GM23338 (cell line): ENCODE measurements around the gene AHR. TPM values are rescaled to one million over a fixed set of nuclear protein-coding genes. Genes with fewer than 3 reads are reported as not detected.

Source experiments
- ATAC-seq: fragments of 200-7000 bp; cut with Tn5 transposase; 3 replicates; pipeline ENCODE4 v1.9.1; 2020
- DNase-seq: peaks from one replicate; pipeline ENCODE4 v3.0.0-alpha.2; 2015; ENCODE audit warnings: low spot score
- H2AFZ ChIP-seq: fragments of 200-600 bp; sonication (generic); 2 replicates; pipeline ENCODE4 v1.8.0; 2016; ENCODE audit warnings: antibody characterized with exemption, mild to moderate bottlenecking, moderate library complexity
- H3F3A ChIP-seq: fragments of 200-600 bp; sonication (generic); replicated peaks from 2 replicates; pipeline ENCODE4 v1.8.0; 2017; ENCODE audit warnings: antibody characterized with exemption, mixed run types, low read depth
- H3K27ac ChIP-seq: fragments of 200-600 bp; sonication (generic); 2 replicates; pipeline ENCODE4 v1.6.1; 2016; ENCODE audit warnings: low read depth
- H3K27me3 ChIP-seq: fragments of 200-600 bp; sonication (generic); 2 replicates; pipeline ENCODE4 v1.8.0; 2016; ENCODE audit warnings: mild to moderate bottlenecking, mixed run types, moderate library complexity; ENCODE audit not compliant: insufficient read depth
- H3K36me3 ChIP-seq: fragments of 200-600 bp; sonication (generic); 2 replicates; pipeline ENCODE4 v1.8.0; 2016; ENCODE audit warnings: mild to moderate bottlenecking; ENCODE audit not compliant: insufficient read depth
- H3K4me1 ChIP-seq: fragments of 200-600 bp; sonication (generic); 2 replicates; pipeline ENCODE4 v1.8.0; 2016; ENCODE audit warnings: mild to moderate bottlenecking, moderate library complexity; ENCODE audit not compliant: insufficient read depth
- H3K4me2 ChIP-seq: fragments of 200-600 bp; sonication (generic); 2 replicates; pipeline ENCODE4 v1.7.1; 2017; ENCODE audit warnings: mixed run types
- H3K4me3 ChIP-seq: fragments of 200-600 bp; sonication (generic); 2 replicates; pipeline ENCODE4 v1.6.1; 2016; ENCODE audit warnings: mixed run types
- H3K79me2 ChIP-seq: fragments of 200-600 bp; sonication (generic); replicated peaks from 2 replicates; pipeline ENCODE4 v1.8.0; 2017; ENCODE audit warnings: mild to moderate bottlenecking; ENCODE audit not compliant: insufficient read depth
- H3K9me2 ChIP-seq: fragments of 200-600 bp; sonication (generic); 2 replicates; pipeline ENCODE4 v1.8.0; 2017; ENCODE audit not compliant: insufficient read depth
- H4K20me1 ChIP-seq: fragments of 200-600 bp; sonication (generic); replicated peaks from 2 replicates; pipeline ENCODE4 v1.8.0; 2017; ENCODE audit warnings: mild to moderate bottlenecking; ENCODE audit not compliant: insufficient read depth
- H3K27ac Mint-ChIP-seq: 2 replicates; pipeline ENCODE4 v1.8.0; 2020; ENCODE audit warnings: inconsistent platforms, mild to moderate bottlenecking, moderate library complexity, mixed read lengths
- H3K27me3 Mint-ChIP-seq: 3 replicates; pipeline ENCODE4 v1.8.0; 2022; ENCODE audit warnings: low read depth, mild to moderate bottlenecking, moderate library complexity, mixed read lengths, inconsistent platforms; ENCODE audit not compliant: insufficient read depth, poor library complexity
- H3K36me3 Mint-ChIP-seq: 3 replicates; pipeline ENCODE4 v1.8.0; 2021; ENCODE audit warnings: low read depth, mild to moderate bottlenecking, inconsistent platforms, moderate library complexity, mixed read lengths
- H3K4me1 Mint-ChIP-seq: 3 replicates; pipeline ENCODE4 v1.8.0; 2020; ENCODE audit warnings: mild to moderate bottlenecking, inconsistent platforms, mixed read lengths
- H3K4me3 Mint-ChIP-seq: 3 replicates; pipeline ENCODE4 v1.8.0; 2021; ENCODE audit warnings: moderate library complexity, mild to moderate bottlenecking, inconsistent platforms, mixed read lengths
- H3K9me3 Mint-ChIP-seq: 3 replicates; pipeline ENCODE4 v1.8.0; 2020; ENCODE audit warnings: moderate library complexity, mild to moderate bottlenecking, inconsistent platforms, mixed read lengths
- CREB1 ChIP-seq: fragments of 250-450 bp; sonication (Bioruptor Pico); IDR thresholded peaks from 2 replicates; pipeline ENCODE4 v1.5.0; 2020; ENCODE audit warnings: low read depth, mild to moderate bottlenecking, moderate library complexity
- CTCF ChIP-seq, 2 experiments: fragments of 200-600 bp in 1 of 2; sonication (generic) in 1 of 2; conservative IDR thresholded peaks; 2 replicates each; pipeline versions ENCODE4 v1.5.1 to v1.6.1; 2016 to 2017; ENCODE audit warnings: antibody characterized with exemption in 2 of 2, low read depth in 2 of 2, mild to moderate bottlenecking in 2 of 2, moderate library complexity in 1 of 2
- ETS1 ChIP-seq: IDR thresholded peaks from 2 replicates; pipeline ENCODE4 v1.6.1; 2016; ENCODE audit warnings: antibody characterized with exemption
- EZH2 ChIP-seq: fragments of 200-600 bp; sonication (generic); IDR thresholded peaks from one replicate; pipeline ENCODE4 v1.8.0; 2017; ENCODE audit warnings: antibody characterized with exemption, mild to moderate bottlenecking, low read depth; ENCODE audit not compliant: unreplicated experiment
- EZH2phosphoT487 ChIP-seq: fragments of 200-600 bp; sonication (generic); IDR thresholded peaks from one replicate; pipeline ENCODE4 v1.8.1; 2018; ENCODE audit warnings: antibody characterized with exemption; ENCODE audit not compliant: unreplicated experiment
- JUNB ChIP-seq: IDR thresholded peaks from one replicate; pipeline ENCODE4 v1.6.1; 2016; ENCODE audit warnings: antibody characterized with exemption; ENCODE audit not compliant: unreplicated experiment
- NANOG ChIP-seq: IDR thresholded peaks from 2 replicates; pipeline ENCODE4 v1.6.1; 2016; ENCODE audit warnings: antibody characterized with exemption, borderline replicate concordance
- POLR2AphosphoS5 ChIP-seq: IDR thresholded peaks from 2 replicates; pipeline ENCODE4 v1.6.1; 2016; ENCODE audit warnings: antibody characterized with exemption, low read depth
- REST ChIP-seq: IDR thresholded peaks from one replicate; pipeline ENCODE4 v1.6.1; 2018; ENCODE audit warnings: antibody characterized with exemption; ENCODE audit not compliant: unreplicated experiment
- STAT1 ChIP-seq: IDR thresholded peaks from one replicate; pipeline ENCODE4 v1.6.1; 2016; ENCODE audit warnings: antibody characterized with exemption; ENCODE audit not compliant: unreplicated experiment
- ZNF114 ChIP-seq: fragments of 250-450 bp; sonication (Bioruptor Pico); IDR thresholded peaks from 2 replicates; pipeline ENCODE4 v1.5.0; 2020; ENCODE audit warnings: mild to moderate bottlenecking, moderate library complexity
- ZNF331 ChIP-seq: fragments of 250-450 bp; sonication (Bioruptor Pico); IDR thresholded peaks from 2 replicates; pipeline ENCODE4 v1.5.0; 2020; ENCODE audit warnings: low read depth, mild to moderate bottlenecking, moderate library complexity
- ZNF462 ChIP-seq: fragments of 250-450 bp; sonication (Bioruptor Pico); IDR thresholded peaks from 2 replicates; pipeline ENCODE4 v1.5.0; 2020; ENCODE audit warnings: mild to moderate bottlenecking, moderate library complexity
- polyA plus RNA-seq: library from polyadenylated mRNA; unstranded; fragments of >200 nt; fragmentation: Nextera tagmentation; extraction: Ambion mirVana; gene quantifications from 2 replicates; pipeline ENCODE4 v1.2.1, GENCODE V29; 2016
- total RNA-seq: library from RNA; depleted of rRNA; stranded (reverse); fragments of >200 nt; shearing (Covaris generic); gene quantifications from 2 replicates; pipeline ENCODE4 v1.2.3, GENCODE V29; 2014

The AHR gene
- total and polyA plus RNA-seq, 2 experiments from 2014 or later: 3.4 to 14.9 TPM

- TF ChIP-seq ZNF114 (CRISPR knock-in tag): no peak
- no peak for TF ChIP-seq EZH2phosphoT487
- no peak for TF ChIP-seq ZNF331 (CRISPR knock-in tag)
- TF ChIP-seq NANOG: no peak
- TF ChIP-seq POLR2AphosphoS5: no peak
- no peak for TF ChIP-seq STAT1
- no peak for TF ChIP-seq EZH2
- TF ChIP-seq ETS1: no peak
- TF ChIP-seq ZNF462: no peak
- TF ChIP-seq REST: no peak
- no peak for TF ChIP-seq JUNB
- no peak for TF ChIP-seq CTCF (conservative IDR thresholded peaks at IDR 0.05; ENCODE audit: low read depth in 2 of 2)
- no peak for TF ChIP-seq CREB1 (CRISPR knock-in tag)
- no peak for DNase-seq
Observed at GRCh38 chr7:17289074-17289645, 9.3 kb upstream of the AHR start.

More at GRCh38 chr7:17289074-17289645, 9.3 kb upstream of the AHR start:
- no peaks in the 10 kb centered on the region for H3K27me3 Mint-ChIP-seq
- Histone ChIP-seq H3K9me2 (no peaks in the 10 kb centered on the region), H3K4me3 (no peak overlapping the region), H3K79me2 (no peaks in the 10 kb centered on the region), H3F3A (no peaks in the 10 kb centered on the region), H3K27me3 (no peaks in the 10 kb centered on the region), H3K36me3 (no peaks in the 10 kb centered on the region), H3K4me1 (no peaks in the 10 kb centered on the region), H3K4me2 (no peak overlapping the region), H3K27ac (no peak overlapping the region), H4K20me1 (no peaks in the 10 kb centered on the region), H2AFZ (no peak overlapping the region; the same call in 1 of the 2 replicates)
- no peaks in the 10 kb centered on the region for H3K36me3 Mint-ChIP-seq
- no peaks in the 10 kb centered on the region for H3K4me1 Mint-ChIP-seq
- no peak overlapping the region for H3K27ac Mint-ChIP-seq
- ATAC-seq: no peak
- no peaks in the 10 kb centered on the region for H3K9me3 Mint-ChIP-seq
- no peak overlapping the region for H3K4me3 Mint-ChIP-seq
